GM21825 (cell line): ENCODE data around the gene RBM6.
A peak's percentile ranks its signal among the peaks of the same experiment; 100 is the strongest.
"Not testable (repeated sequence)": the region's sequence is repeated elsewhere in the genome, so short reads cannot be mapped to it uniquely, and the experiment has no call there.

Source experiments
- ATAC-seq: cut with Tn5 transposase; IDR thresholded peaks from one replicate; pipeline ENCODE4 v1.9.1; 2021; ENCODE audit warnings: mild to moderate bottlenecking, moderate library complexity; ENCODE audit not compliant: unreplicated experiment

Gene RBM6

GRCh38 chr3:50084951-50085350 lies 145.0 kb downstream of the RBM6 start:
- ATAC-seq, result not testable (repeated sequence)

DNA sequence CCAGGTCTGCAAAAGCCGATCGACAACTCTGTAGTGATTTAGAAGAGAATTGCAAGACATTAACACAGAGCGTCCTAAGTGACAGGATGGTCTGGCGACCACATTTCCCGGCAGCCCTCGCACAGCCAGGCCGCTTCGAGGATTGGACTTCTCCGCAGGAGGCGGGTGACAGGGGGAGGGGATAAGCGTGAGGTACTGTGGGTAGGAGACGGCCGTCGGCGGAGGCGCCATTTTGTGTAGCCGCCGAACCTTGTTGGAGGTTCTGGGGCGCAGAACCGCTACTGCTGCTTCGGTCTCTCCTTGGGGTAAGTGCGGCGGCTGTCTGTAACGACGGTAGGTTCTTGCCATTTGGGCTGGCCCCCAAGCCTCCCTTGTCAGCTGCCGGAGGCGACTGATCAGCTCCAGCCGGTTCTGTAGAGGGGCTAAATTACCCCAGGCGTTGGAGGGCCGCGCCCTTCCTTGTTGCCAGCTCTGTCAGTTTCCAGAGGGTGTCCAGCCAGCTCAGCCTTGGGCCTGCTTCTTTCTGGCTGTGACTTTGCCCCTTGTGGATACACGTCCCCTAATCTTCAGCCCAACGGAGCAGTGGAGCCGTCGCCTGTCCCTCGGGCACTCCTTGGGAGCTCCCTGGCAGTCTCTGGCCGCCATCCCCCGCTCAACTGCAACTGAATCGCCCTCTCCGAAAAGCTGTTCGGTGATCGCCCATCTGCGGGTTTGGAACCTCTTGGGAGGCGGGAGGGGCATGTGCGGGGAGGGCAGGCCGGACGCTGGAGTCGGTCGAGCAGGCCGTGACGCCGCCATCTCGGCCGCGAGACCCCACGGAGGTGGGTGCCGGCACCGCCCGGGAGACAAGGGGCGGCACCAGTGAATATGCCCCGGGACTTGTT lies 149.0 kb downstream of the RBM6 start, which contains the start of gene RBM5:
Gene RBM5, plus strand, starts transcription at position 195 of the 884 bp plus-strand sequence. CDS start 1,516 bp downstream, outside the sequence.
- peak; percentile 96 for ATAC-seq

GRCh38 chr3:50089609-50089945 lies 149.6 kb downstream of the RBM6 start:
- peak; percentile 7 for ATAC-seq

GRCh38 chr3:50090984-50091383 lies 151.0 kb downstream of the RBM6 start:
- ATAC-seq, result no peak

- no peak for ATAC-seq
Observed at GRCh38 chr3:50095352-50095998, 155.5 kb downstream of the RBM6 start.

DNA sequence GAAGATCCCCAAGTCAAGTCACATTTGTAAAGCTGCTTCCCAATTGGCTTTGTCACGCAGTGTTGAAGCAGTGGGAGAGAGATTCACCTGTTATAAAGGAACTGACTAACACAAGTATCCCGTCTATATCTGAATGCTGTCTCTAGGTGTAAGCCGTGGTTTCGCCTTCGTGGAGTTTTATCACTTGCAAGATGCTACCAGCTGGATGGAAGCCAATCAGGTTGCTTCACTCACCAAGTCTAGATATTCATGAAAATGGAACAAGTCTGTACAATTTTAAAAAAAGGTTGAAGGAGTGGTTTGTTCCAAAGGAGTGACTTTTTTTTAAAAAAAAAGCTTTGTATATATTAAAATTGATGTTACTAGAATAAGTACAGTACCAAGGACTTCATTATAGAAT lies 160.4 kb downstream of the RBM6 start:
- ATAC-seq, result no peak

- no peak for ATAC-seq
Observed at GRCh38 chr3:50100956-50101845, 161.3 kb downstream of the RBM6 start.

GRCh38 chr3:50102558-50102957 lies 162.6 kb downstream of the RBM6 start:
- ATAC-seq, result no peak

- no peak for ATAC-seq
Observed at GRCh38 chr3:50111757-50112156, 171.8 kb downstream of the RBM6 start.

DNA sequence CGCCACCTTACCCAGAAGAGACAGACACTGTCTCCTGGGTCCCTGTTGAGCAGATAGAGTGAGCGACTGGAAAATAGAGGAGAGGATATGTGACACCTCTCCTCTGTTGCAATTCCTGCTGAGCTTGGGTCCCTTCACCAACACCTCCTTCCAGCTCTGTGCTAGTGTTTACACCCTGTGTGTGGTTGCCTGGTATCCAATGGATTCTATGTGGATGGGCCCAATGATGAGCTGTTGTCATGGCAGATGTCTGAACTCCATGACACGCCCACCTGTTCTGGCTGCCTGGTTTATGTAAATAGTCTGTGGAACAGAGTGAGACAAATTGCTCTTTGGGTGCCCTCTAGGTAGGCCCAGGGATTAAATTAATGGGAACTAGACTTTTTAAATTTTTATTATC lies 172.5 kb downstream of the RBM6 start:
- no peak for ATAC-seq

DNA sequence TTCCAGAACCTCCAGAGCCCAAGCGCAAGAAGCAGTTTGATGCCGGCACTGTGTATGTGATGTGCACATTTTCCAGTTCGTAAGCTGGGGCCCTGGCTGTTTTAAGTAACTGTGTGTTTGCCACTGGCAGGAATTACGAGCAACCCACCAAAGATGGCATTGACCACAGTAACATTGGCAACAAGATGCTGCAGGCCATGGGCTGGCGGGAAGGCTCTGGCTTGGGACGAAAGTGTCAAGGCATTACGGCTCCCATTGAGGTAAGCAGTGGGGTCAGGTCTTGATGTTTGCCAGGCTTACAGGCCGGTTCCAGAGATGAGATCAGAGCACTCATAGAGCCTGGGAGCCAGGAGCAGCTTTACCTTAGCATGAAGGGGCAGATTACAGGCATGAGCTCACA lies 177.2 kb downstream of the RBM6 start:
- ATAC-seq, result no peak

- ATAC-seq, result no peak
Observed at GRCh38 chr3:50118237-50118636, 178.3 kb downstream of the RBM6 start.

GRCh38 chr3:50119786-50120185 lies 179.8 kb downstream of the RBM6 start:
- no peak for ATAC-seq

- ATAC-seq, result no peak
Observed at GRCh38 chr3:50120364-50121071, 180.6 kb downstream of the RBM6 start.

GRCh38 chr3:50121072-50122032 lies 181.4 kb downstream of the RBM6 start:
- ATAC-seq, result no peak

DNA sequence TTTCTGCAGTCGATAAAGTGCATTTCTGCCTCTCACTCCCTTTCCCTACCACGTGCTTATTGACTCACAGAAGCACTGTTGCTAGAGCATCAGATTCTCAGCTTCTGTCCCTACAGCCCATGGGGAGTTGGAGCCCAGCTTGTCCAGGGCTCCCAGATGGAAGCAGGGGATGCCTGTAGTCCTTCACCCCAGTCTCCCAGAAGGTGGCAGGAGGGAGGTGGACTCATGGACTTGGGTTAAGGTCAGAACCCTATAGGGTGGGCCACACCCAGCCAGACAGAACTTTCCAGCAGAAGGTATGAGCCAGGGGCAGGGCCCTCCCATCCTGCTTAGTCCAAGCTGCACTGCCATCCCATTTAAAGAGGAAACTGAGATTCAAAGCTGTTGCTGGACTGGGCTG lies 182.1 kb downstream of the RBM6 start:
- ATAC-seq, result no peak

DNA sequence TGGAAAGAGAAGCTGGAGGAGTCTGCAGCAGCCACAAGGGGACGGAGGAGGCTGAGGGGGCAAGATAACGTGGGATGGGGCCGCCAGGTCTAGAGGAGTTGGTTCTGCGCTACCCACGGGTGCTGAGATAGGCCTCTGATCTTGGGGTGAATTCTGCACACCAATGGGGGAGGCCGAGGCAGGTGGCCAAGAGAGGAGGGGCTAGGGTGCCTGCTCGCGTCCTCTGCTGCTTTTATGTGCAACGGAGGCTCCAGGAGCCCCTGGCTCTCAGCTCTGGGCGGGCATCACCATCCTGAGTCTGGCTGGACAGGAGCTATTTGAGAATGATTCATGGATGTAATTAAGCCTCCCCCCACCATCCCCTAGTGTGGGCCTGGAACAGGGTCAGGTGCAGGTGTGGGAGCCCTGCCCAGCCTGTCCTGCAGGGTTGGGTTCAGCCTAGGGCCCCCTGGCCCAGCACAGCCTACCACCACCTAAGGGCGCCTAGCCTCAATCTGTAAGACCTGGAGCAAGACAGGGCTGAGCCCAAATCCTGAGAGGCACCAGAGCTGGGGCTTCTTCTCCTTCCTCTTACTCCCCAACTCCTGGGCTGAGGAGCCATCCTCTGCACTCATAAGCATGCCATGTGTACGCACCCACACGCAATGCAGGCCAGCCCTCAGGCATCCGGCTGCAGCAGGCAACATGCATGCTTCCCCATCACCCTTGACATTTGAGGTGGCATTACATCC lies 182.9 kb downstream of the RBM6 start:
- ATAC-seq, result no peak

DNA sequence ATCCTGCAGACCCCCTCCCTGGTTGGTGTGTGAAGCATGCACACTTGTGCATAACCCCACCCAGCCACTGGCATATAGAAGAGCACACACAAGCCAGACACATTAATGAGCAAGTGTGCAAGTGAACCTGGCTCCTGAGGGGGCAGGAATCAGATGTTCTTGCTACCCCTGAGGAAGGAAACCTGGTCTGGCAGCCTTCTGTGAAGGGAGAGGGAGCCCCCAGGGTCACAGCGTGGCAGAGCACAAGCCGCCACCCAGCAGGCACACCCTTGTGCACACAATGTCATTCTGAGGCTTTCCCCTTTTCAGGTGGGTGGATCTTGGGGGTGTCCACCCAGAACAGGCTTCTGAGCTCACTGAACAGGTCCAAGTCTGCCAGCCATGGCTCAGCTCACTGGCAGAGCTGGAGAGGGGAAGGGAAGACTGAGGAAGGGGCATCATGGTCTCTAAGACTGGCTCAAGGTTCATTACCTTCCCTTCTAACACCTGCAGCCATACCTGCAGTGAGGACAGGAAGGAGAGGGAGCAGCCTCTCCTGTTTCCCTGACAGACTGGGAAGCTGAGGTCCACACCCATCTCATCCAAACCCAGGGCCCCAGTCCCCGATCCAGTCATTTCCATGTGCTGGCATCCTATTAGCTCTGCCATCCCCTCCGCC lies 183.6 kb downstream of the RBM6 start:
- ATAC-seq, result no peak
